GM12878 (cell line): ENCODE measurements around the gene RBM7. TPM values are rescaled to one million over a fixed set of nuclear protein-coding genes. Genes with fewer than 3 reads are reported as not detected.
A peak's percentile ranks its signal among the peaks of the same experiment; 100 is the strongest.

Source experiments
- BCL11A ChIP-seq: IDR thresholded peaks from 2 replicates; pipeline ENCODE4 v1.6.1; 2011; ENCODE audit warnings: low read depth, low read length
- MTA2 ChIP-seq: fragments of 450-650 bp; IDR thresholded peaks from 2 replicates; pipeline ENCODE4 v1.6.1; 2016; ENCODE audit warnings: low read depth, mild to moderate bottlenecking, moderate library complexity
- REST ChIP-seq: IDR thresholded peaks from 2 replicates; pipeline ENCODE4 v1.6.1; 2012; ENCODE audit warnings: mild to moderate bottlenecking, low read depth, low read length
- SRF ChIP-seq, 2 experiments: IDR thresholded peaks; 2 replicates each; pipeline ENCODE4 v1.6.1; 2011; ENCODE audit warnings: low read depth in 2 of 2, low read length in 2 of 2, mild to moderate bottlenecking in 1 of 2, moderate library complexity in 1 of 2
- TCF3 ChIP-seq: IDR thresholded peaks from 2 replicates; pipeline ENCODE4 v1.6.1; 2012; ENCODE audit warnings: low read depth, mild to moderate bottlenecking, low read length, borderline replicate concordance; ENCODE audit not compliant: insufficient read depth
- ZBTB40 ChIP-seq: fragments of 450-650 bp; IDR thresholded peaks from 2 replicates; pipeline ENCODE4 v1.6.1; 2016; ENCODE audit warnings: mild to moderate bottlenecking, moderate library complexity, borderline replicate concordance
- ZNF622 ChIP-seq: fragments of 450-650 bp; IDR thresholded peaks from 2 replicates; pipeline ENCODE4 v1.6.1; 2017; ENCODE audit warnings: mild to moderate bottlenecking, inconsistent platforms
- polyA plus RNA-seq, 11 experiments: library from polyadenylated mRNA; depleted of rRNA in 4 of 11; unstranded in 6 of 11; stranded (reverse) in 5 of 11; fragments of >200 nt; fragmentation: Nextera tagmentation in 4 of 11; fragmentation: Illumina TruSeq in 1 of 11; extraction: Ambion mirVana in 4 of 11; extraction: Trizol in 1 of 11; gene quantifications; 1 replicate in 1 of 11; 2 replicates in 10 of 11; pipeline versions ENCODE4 v1.2.1 to v1.2.3, GENCODE V29; 2011 to 2016; ENCODE audit warnings: inconsistent platforms in 2 of 11, missing spikeins in 2 of 11, low read depth in 1 of 11
- total RNA-seq, 4 experiments: library from RNA; depleted of rRNA in 3 of 4; stranded (reverse); fragments of >200 nt in 3 of 4; fragmentation: Illumina TruSeq in 1 of 4; extraction: Trizol in 1 of 4; gene quantifications; 2 replicates each; pipeline versions ENCODE4 v1.2.1 to v1.2.3, GENCODE V29; 2013 to 2021

Gene RBM7
- total and polyA plus RNA-seq, 10 of the 15 experiments (the other 5 are each of a cell fraction or from before 2014, with no cell fraction given), result 17.0 to 46.2 (median 26.0) TPM

GRCh38 chr11:114400915-114401223, 403 bp downstream of the RBM7 start (continued):
- TF ChIP-seq REST (no peak), ZNF622 (no peak), TCF3 (no peak), BCL11A (no peak), MTA2 (peak; percentile 35; the same call in 1 of the 2 replicates), SRF (IDR thresholded peaks at IDR 0.05; ENCODE audit: low read depth in 2 of 2, low read length in 2 of 2) (no peak), ZBTB40 (0 out of 2 replicates have a peak, but pooled peaks have one; percentile 12)
- TF ChIP-seq, all 136 proteins: peak for 6
